Colonic mucosa (tissue), 4 donors: ENCODE results near the gene WDR53. TPM values are rescaled to one million over a fixed set of nuclear protein-coding genes. Genes with fewer than 3 reads are reported as not detected.

ENCODE experiments used
- DNase-seq: peaks from one replicate; pipeline ENCODE4 v3.0.0-alpha.2; 2020
- H3K27ac ChIP-seq: fragments of 200-600 bp; one replicate; pipeline ENCODE4 v1.8.0; 2021
- H3K27me3 ChIP-seq: fragments of 200-600 bp; one replicate; pipeline ENCODE4 v1.8.0; 2021
- H3K36me3 ChIP-seq: fragments of 200-600 bp; one replicate; pipeline ENCODE4 v1.8.0; 2021
- H3K4me1 ChIP-seq: fragments of 200-600 bp; one replicate; pipeline ENCODE4 v1.8.0; 2021; ENCODE audit warnings: mild to moderate bottlenecking
- H3K4me3 ChIP-seq: fragments of 200-600 bp; one replicate; pipeline ENCODE4 v1.8.0; 2021
- H3K9ac ChIP-seq, 2 donors: one replicate each; pipeline ENCODE4 v1.7.0; 2013; ENCODE audit warnings: control low read depth in 2 of 2, low read depth in 2 of 2, low read length in 2 of 2
- H3K9me3 ChIP-seq: fragments of 200-600 bp; one replicate; pipeline ENCODE4 v1.8.0; 2021
- intact Hi-C: fragments of 100-400 bp; cut with DNase I; formaldehyde crosslinking; loops from one replicate; pipeline ENCODE4 v1.14.1; 2022
- total RNA-seq, 2 donors: library from RNA; stranded (reverse); fragmentation: NEBNext Ultra II Directional in 1 of 2; extraction: Animal tissue kit (Norgen Biotek cat#: 25700) in 1 of 2; gene quantifications; one replicate each; pipeline ENCODE4 v1.2.1, GENCODE V29; 2021
- TF ChIP-seq, protein P1 (sequence below): fragments of 200-600 bp; IDR thresholded peaks from one replicate; pipeline ENCODE4 v1.8.0; 2022; ENCODE audit warnings: antibody characterized with exemption, mild to moderate bottlenecking
- donor health status: healthy.
- donor health status: DM: no; HTN: no; CAD: no.
- donor health status: DM: no; HTN: no; CAD: no.

Gene WDR53
- total RNA-seq, 2 donors from 2014 or later, result 8.0 to 11.7 TPM

DNA sequence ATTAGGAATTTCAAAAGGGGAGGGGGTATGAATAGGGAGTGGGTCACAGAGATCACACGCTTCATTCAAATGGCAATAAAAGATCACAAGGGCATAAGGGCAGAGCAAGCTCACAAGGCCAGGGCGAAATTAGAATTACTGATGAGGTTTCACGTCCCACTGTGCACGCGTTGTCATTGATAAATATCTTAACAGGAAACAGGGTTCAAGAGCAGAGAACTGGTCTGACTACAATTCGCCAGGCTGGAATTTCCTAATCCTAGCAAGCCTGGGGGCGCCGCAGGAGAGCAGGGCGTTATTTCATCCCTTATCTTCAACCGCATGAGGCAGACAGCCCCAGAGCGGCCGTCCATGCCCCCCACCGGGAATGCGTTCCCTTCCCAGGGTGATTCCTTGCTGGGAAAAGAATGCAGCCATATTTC lies 35.1 kb downstream of the WDR53 start:
- no peak for DNase-seq
- no peaks in the 10 kb centered on the region for H3K36me3 ChIP-seq

DNA sequence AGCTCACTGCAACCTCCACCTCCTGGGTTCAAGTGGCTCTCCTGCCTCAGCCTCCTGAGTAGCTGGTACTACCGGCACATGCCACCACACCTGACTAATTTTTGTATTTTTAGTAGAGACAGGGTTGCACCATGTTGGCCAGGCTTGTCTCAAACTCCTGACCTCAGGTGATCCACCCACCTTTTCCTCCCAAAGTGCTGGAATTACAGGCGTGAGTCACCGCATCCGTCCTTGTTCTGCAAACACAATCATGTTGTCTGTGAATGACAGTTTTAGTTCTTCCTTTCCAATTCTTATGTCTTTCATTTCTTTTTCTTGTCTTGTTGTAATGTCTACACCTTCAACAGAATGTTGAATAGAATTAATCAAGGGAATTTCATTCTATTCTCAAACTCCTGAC lies 36.9 kb downstream of the WDR53 start:
- TF ChIP-seq, protein P1, sequence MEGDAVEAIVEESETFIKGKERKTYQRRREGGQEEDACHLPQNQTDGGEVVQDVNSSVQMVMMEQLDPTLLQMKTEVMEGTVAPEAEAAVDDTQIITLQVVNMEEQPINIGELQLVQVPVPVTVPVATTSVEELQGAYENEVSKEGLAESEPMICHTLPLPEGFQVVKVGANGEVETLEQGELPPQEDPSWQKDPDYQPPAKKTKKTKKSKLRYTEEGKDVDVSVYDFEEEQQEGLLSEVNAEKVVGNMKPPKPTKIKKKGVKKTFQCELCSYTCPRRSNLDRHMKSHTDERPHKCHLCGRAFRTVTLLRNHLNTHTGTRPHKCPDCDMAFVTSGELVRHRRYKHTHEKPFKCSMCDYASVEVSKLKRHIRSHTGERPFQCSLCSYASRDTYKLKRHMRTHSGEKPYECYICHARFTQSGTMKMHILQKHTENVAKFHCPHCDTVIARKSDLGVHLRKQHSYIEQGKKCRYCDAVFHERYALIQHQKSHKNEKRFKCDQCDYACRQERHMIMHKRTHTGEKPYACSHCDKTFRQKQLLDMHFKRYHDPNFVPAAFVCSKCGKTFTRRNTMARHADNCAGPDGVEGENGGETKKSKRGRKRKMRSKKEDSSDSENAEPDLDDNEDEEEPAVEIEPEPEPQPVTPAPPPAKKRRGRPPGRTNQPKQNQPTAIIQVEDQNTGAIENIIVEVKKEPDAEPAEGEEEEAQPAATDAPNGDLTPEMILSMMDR, result no peak
- no peak for DNase-seq
- Histone ChIP-seq H3K9ac (no peak overlapping the region), H3K27me3 (no peaks in the 10 kb centered on the region), H3K27ac (no peak overlapping the region), H3K4me1 (no peaks in the 10 kb centered on the region), H3K4me3 (no peak overlapping the region), H3K36me3 (no peaks in the 10 kb centered on the region), H3K9me3 (no peaks in the 10 kb centered on the region)
- intact Hi-C loops, result no loop called here

More for the DNA sequence above, 35.1 kb downstream of the WDR53 start:
- intact Hi-C loops, result no loop called here
- Histone ChIP-seq H3K4me1 (no peaks in the 10 kb centered on the region), H3K9me3 (no peaks in the 10 kb centered on the region), H3K27ac (no peak overlapping the region), H3K4me3 (no peak overlapping the region), H3K27me3 (no peaks in the 10 kb centered on the region), H3K9ac (no peak overlapping the region)
- TF ChIP-seq, protein P1, result no peak

DNA sequence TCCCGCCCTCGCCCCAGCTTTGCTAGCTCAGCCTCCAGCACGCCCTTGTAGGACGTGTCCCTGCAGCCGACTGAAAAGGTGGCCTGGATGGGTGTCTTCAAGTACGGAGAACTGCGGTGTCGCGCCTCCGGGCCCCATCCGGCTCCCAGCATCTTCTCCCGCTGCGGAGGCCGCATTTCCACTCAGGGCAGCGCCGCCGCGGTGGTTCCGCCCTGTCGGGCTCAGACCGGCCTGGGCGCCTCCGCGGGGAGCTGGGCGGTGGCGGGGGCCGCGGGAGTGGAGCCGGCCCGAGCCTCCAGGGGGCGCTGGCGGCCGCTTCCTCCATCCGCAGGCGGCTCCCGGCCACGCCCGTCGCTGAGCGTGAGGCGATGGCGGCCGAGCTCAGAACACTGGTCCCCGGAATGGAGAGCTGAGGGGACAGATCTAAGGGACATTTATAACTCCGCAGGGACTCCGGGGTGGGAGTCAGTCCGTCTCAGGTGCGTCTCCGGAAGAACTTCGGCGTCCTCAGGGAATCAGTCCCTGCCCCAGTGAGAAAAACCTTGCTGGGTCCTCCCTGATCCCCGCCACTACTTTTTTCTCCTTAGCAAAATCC lies 39.6 kb downstream of the WDR53 start:
- Histone ChIP-seq H3K27ac (no peak overlapping the region), H3K9me3 (no peaks in the 10 kb centered on the region), H3K27me3 (no peaks in the 10 kb centered on the region), H3K9ac (peak overlapping the region in 1 of 2 donors; percentile 40), H3K4me3 (peak overlapping the region; percentile 32), H3K4me1 (no peaks in the 10 kb centered on the region), H3K36me3 (no peaks in the 10 kb centered on the region)
- peak; percentile 81 for DNase-seq
- intact Hi-C loops, result no loop called here
- TF ChIP-seq, protein P1, result peak; percentile 54

DNA sequence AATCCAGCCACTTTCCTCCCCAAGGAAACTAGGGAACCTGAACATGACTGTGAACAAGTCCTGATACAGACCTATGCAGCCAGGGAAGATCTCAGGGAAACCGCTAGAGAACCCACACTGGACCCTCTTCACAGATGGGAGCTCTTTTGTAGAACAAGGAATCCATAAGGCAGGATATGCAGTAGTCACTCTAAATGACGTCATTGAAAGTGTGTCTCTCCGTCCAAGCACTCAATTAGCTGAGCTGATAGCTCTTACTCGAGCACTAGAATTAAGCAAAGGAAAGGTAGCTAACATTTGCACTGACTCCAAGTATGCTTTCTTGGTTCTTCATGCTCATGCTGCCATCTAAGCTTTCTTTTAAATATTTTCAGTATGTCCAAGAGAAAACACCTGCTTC lies 43.2 kb downstream of the WDR53 start:
- Histone ChIP-seq H3K4me1 (no peaks in the 10 kb centered on the region), H3K4me3 (no peak overlapping the region), H3K27me3 (no peaks in the 10 kb centered on the region), H3K27ac (no peak overlapping the region), H3K36me3 (no peaks in the 10 kb centered on the region), H3K9ac (no peak overlapping the region), H3K9me3 (no peaks in the 10 kb centered on the region)
- intact Hi-C loops, result no loop called here
- DNase-seq, result no peak
- TF ChIP-seq, protein P1, result no peak

DNA sequence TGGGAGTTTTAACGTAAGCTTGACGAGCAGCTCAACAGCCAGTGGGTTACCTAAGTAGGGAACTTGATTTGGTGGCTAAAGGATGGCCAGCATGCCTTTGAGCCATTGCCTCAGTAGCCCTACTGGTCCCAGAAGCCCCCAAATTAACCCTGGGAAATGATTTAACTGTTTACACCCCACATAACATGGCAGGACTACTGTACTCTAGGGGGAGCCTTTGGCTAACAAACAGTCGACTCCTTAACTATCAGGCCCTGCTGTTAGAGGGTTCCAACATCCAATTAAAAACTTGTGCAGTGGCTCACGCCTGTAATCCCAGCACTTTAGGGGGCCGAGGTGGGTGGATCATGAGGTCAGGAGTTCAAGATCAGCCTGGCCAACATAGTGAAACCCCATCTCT lies 43.8 kb downstream of the WDR53 start:
- no peak overlapping the region for H3K4me3 ChIP-seq
- H3K4me1 ChIP-seq, result no peaks in the 10 kb centered on the region
- no peaks in the 10 kb centered on the region for H3K36me3 ChIP-seq
- H3K27ac ChIP-seq, result no peak overlapping the region
- intact Hi-C loops, result no loop called here
- no peak for DNase-seq
- no peaks in the 10 kb centered on the region for H3K27me3 ChIP-seq
- TF ChIP-seq, protein P1, result no peak
- no peak overlapping the region for H3K9ac ChIP-seq
- peaks cover 5% of the 10 kb centered on the region for H3K9me3 ChIP-seq
